ENCODE results near the gene LRFN2. TPM values are rescaled to one million over a fixed set of nuclear protein-coding genes. Genes with fewer than 3 reads are reported as not detected.

Gene LRFN2
- total RNA-seq, 4 donors from 2014 or later, result 0.18 to 2.2 (median 0.34) TPM

GRCh38 chr6:40523505-40524172 is 63.5 kb downstream of the LRFN2 start:
- H3K27me3 ChIP-seq, result peaks cover 0 to 23% (median 0%) of the 10 kb centered on the region in 4 donors
- H3K4me1 ChIP-seq, result peaks cover 0 to 7% (median 0%) of the 10 kb centered on the region in 3 donors
- WGBS, 2 donors, result 36 to 45% methylated on average over 4 to 5 of the region's 5 CpGs
- no peaks in the 10 kb centered on the region for H3K36me3 ChIP-seq
- intact Hi-C loops (cut with DNase I), result no loop called here
- H3K4me3 ChIP-seq, result no peak overlapping the region
- TF ChIP-seq POLR2A (IDR thresholded peaks at IDR 0.05) (no peak), CTCF (IDR thresholded peaks at IDR 0.05) (no peak)
- H3K9me3 ChIP-seq, result no peaks in the 10 kb centered on the region
- DNase-seq, result no peak
- H3K27ac ChIP-seq, result no peak overlapping the region

DNA sequence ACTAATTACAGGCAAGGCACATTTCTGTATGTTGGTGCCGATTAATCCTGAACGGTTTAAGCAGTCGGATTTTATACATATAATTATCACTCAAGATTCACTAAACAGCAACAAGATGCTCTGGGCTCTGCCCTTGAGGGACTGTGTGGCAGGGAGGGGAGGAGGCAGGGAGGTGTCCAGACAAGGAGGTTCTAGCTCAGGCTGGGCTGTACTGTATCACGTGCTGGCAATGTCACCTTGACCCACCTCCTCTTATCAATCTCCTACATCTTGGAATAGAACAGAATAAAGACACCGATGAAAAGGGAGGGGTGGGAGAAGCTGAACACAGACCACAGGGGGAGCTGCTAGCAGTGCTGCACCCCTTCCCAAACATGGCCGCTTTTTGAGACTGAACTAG is 65.7 kb downstream of the LRFN2 start:
- H3K4me3 ChIP-seq, result no peak overlapping the region
- intact Hi-C loops (cut with DNase I), result no loop called here

GRCh38 chr6:40520678-40521077 is 66.5 kb downstream of the LRFN2 start:
- no peak for DNase-seq
- WGBS, 2 donors, result 71 to 72% methylated on average over 8 to 9 of the region's 10 CpGs
- Histone ChIP-seq H3K36me3 (no peaks in the 10 kb centered on the region), H3K9me3 (no peaks in the 10 kb centered on the region), H3K27ac (no peak overlapping the region), H3K27me3 (peaks cover 0 to 27% (median 0%) of the 10 kb centered on the region in 4 donors), H3K4me1 (peaks cover 0 to 7% (median 0%) of the 10 kb centered on the region in 3 donors), H3K4me3 (no peak overlapping the region)
- intact Hi-C loops (cut with DNase I), result no loop called here
- no peak for TF ChIP-seq CTCF (IDR thresholded peaks at IDR 0.05)
- TF ChIP-seq POLR2A (IDR thresholded peaks at IDR 0.05), result no peak

More for the DNA sequence above, 65.7 kb downstream of the LRFN2 start:
- no peak for DNase-seq
- Histone ChIP-seq H3K27ac (no peak overlapping the region), H3K36me3 (no peaks in the 10 kb centered on the region), H3K27me3 (peaks cover 0 to 27% (median 0%) of the 10 kb centered on the region in 4 donors), H3K4me1 (peaks cover 0 to 7% (median 0%) of the 10 kb centered on the region in 3 donors), H3K9me3 (no peaks in the 10 kb centered on the region)
- TF ChIP-seq CTCF (IDR thresholded peaks at IDR 0.05), result no peak
- TF ChIP-seq POLR2A (IDR thresholded peaks at IDR 0.05), result no peak
- WGBS, 2 donors, result 70 to 73% methylated on average over 6 of the region's 6 CpGs

DNA sequence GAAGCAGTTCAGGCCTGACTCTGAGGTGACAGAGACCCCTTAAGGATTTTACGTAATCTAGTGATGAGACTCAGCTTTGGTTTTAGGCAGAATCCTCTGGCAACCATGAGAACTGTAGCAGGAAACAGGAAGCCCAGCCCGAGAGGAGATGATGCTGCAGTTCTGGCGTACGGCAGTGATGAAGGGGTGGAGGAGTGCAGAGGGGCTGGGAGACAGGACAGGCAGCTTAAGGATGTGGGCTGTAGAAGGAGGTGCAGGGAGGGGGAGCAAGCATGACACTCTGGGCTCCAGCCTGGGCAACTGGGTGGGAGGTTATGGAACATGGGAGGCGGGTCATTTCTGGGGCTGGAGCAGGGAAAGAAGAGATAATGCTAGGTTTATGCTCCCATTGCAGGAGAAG is 67.1 kb downstream of the LRFN2 start:
- Histone ChIP-seq H3K27me3 (peaks cover 0 to 30% (median 0%) of the 10 kb centered on the region in 4 donors), H3K9me3 (no peaks in the 10 kb centered on the region), H3K27ac (no peak overlapping the region), H3K4me1 (peaks cover 0 to 7% (median 0%) of the 10 kb centered on the region in 3 donors), H3K4me3 (no peak overlapping the region), H3K36me3 (no peaks in the 10 kb centered on the region)
- no peak for DNase-seq
- TF ChIP-seq CTCF (IDR thresholded peaks at IDR 0.05) (no peak), POLR2A (IDR thresholded peaks at IDR 0.05) (no peak)
- intact Hi-C loops (cut with DNase I), result no loop called here
- WGBS, 2 donors, result 61 to 67% methylated on average over 5 of the region's 5 CpGs

DNA sequence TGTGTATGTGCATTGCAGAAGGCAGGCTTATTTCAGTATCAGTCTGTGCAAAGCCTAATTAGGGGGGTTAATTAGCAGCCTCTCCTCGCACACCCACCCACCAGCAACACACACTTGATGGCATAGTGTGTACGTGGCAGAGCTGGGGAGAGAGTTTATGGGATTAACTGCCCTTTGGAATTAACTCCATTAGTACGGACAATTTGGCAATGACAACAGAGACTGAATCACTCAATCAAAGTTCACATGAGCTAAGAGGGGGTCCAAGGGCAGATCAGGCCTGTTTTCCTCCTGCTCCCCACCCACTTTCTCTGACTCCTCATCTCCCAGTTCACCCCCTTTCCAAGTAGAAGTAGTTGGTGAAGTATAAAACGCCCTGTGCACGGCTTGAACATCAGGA is 69.5 kb downstream of the LRFN2 start:
- H3K4me3 ChIP-seq, result no peak overlapping the region
- intact Hi-C loops (cut with DNase I), result no loop called here
- 80 to 84% methylated on average over 4 to 5 of the region's 5 CpGs for WGBS, 2 donors
- H3K36me3 ChIP-seq, result no peaks in the 10 kb centered on the region
- no peak overlapping the region for H3K27ac ChIP-seq
- DNase-seq, result no peak
- H3K4me1 ChIP-seq, result no peaks in the 10 kb centered on the region
- no peaks in the 10 kb centered on the region for H3K9me3 ChIP-seq
- peaks cover 0 to 30% (median 0%) of the 10 kb centered on the region in 4 donors for H3K27me3 ChIP-seq
- TF ChIP-seq POLR2A (IDR thresholded peaks at IDR 0.05) (no peak), CTCF (IDR thresholded peaks at IDR 0.05) (no peak)
